ENCODE results near the gene PLEKHS1. TPM values are rescaled to one million over a fixed set of nuclear protein-coding genes. Genes with fewer than 3 reads are reported as not detected.

PLEKHS1 gene
- total RNA-seq (2021; ENCODE audit: unreplicated experiment): not detected
- 0.04 and 0.07 TPM in 2 replicates for polyA plus RNA-seq (2012)
- percentile 13 among the genes with signal in this experiment for Bru-seq, nascent RNA
- percentile 28 among the genes with signal in this experiment for BruChase-seq, experiment 1, labeled RNA remaining after a 6-hour chase
- BruChase-seq, experiment 2, labeled RNA remaining after a 2-hour chase: percentile 23 among the genes with signal in this experiment
- long read RNA-seq: 0 reads

- RAD21 ChIA-PET (ENCODE audit: low non-redundant PET in 1 of 2, low total read pairs in 2 of 2, uncharacterized antibody in 2 of 2, unreplicated experiment in 2 of 2): no interaction called here
- intact Hi-C loops (cut with micrococcal nuclease): no loop called here
- Histone ChIP-seq H3K9me3 (ENCODE audit: control insufficient read depth in 1 of 2, insufficient read depth in 1 of 2, low read depth in 1 of 2, low read length in 2 of 2) (no peaks in the 10 kb centered on the region), H3K4me1 (ENCODE audit: control insufficient read depth in 1 of 2, insufficient read depth in 2 of 2, low read length in 2 of 2) (no peaks in the 10 kb centered on the region; a peak in 1 of 4 replicates), H3K4me3 (replicated peaks in 1 of 2; ENCODE audit: low read depth in 1 of 2, low read length in 2 of 2) (no peak within 1 kb of the TSS), H3K4me2 (ENCODE audit: low read length) (no peak within 1 kb of the TSS), H4K20me1 (ENCODE audit: insufficient read depth) (no peaks in the 10 kb centered on the region), H3K27me3 (ENCODE audit: insufficient read depth, low read length) (no peaks in the 10 kb centered on the region), H3K79me2 (ENCODE audit: insufficient read depth, low read length) (no peaks in the 10 kb centered on the region), H3K27ac (ENCODE audit: low read depth, low read length) (no peak within 1 kb of the TSS), H3K9me2 (ENCODE audit: insufficient read depth) (no peaks in the 10 kb centered on the region), H3K36me3 (ENCODE audit: control insufficient read depth in 1 of 2, insufficient read depth in 2 of 2, low read length in 2 of 2) (no peaks in the 10 kb centered on the region), H3K9ac (ENCODE audit: low read length) (no peak within 1 kb of the TSS), H2AFZ (ENCODE audit: low read depth, low read length, poor library complexity, severe bottlenecking) (no peak within 1 kb of the TSS)
- TF ChIP-seq POLR2A (IDR thresholded peaks at IDR 0.05; ENCODE audit: borderline replicate concordance, extremely low read depth, insufficient read depth, insufficient read length) (no peak), ELF1 (IDR thresholded peaks at IDR 0.05; ENCODE audit: borderline replicate concordance, low read depth) (no peak), CEBPB (IDR thresholded peaks at IDR 0.05; ENCODE audit: low read depth) (no peak), EGR1 (IDR thresholded peaks at IDR 0.05; ENCODE audit: low read depth) (no peak), YY1 (IDR thresholded peaks at IDR 0.05; ENCODE audit: extremely low read depth, insufficient replicate concordance, low read depth, low read length) (no peak), MAX (IDR thresholded peaks at IDR 0.05) (no peak)
- POLR2A ChIA-PET: no interaction called here
- DNase-seq (ENCODE audit: low read depth, low spot score) (no peak), ATAC-seq (no peak)
- BruUV-seq (replicated peaks): no TSS peak
- CTCF ChIA-PET: no interaction called here
Observed at GRCh38 chr10:113751181-113751732, at the start of gene PLEKHS1. Gene PLEKHS1, plus strand, starts transcription at chr10:113751682. Its CDS starts 3,596 bp downstream, at chr10:113755278.

DNA sequence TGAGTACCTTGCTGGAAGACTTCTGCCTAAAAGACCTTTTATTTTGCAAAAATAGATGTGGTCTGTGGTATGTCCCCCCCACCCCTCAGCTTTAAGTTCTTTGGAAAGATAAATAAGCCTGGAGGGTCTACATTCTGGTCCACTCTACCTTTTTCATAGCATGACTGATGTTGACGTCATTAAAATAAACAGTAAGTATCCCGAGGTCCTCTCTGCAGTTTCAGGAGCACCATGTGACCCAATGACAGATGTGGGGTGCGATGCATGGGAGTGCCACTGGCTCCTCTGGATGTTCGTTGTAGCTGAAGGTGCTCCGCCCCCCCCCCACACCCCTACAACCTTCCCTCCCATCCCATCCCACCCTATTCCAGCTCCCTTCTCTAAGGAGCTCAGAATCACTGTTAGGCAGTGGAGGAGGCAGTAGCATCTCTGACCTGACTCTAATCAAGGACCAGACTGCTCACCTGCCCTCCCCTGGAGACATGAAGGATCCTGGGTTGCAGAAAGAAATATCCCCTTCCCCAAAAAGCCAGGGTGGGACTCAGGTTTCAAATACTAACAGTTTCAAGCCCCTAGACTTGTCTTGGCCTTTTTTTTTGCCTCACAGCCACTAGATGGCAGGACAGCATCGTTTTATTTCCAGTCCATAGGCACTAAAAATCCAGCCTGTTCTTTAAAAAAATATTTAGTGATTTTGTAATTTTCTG lies 46.7 kb upstream of the PLEKHS1 start:
- H3K9ac ChIP-seq (ENCODE audit: low read length): no peak overlapping the region
- intact Hi-C loops (cut with micrococcal nuclease): loop anchor here (1.0 to 10.0 kb wide), 4 partner anchors 93 to 1420 kb away; no protein-coding TSS in a partner anchor
- ChIA-PET CTCF (interaction anchor here (0.5 to 1.0 kb wide), 7 partner anchors 95 to 469 kb away, joined by 3 to 6 read pairs (median 3); partner anchors contain the start of gene CCDC186), POLR2A (no interaction called here), RAD21 (ENCODE audit: low non-redundant PET in 1 of 2, low total read pairs in 2 of 2, uncharacterized antibody in 2 of 2, unreplicated experiment in 2 of 2) (no interaction called here)
- no peak overlapping the region for H3K4me2 ChIP-seq (ENCODE audit: low read length)
- TF ChIP-seq CEBPB (IDR thresholded peaks at IDR 0.05; ENCODE audit: low read depth): no peak
- no peak for TF ChIP-seq CBX3 (IDR thresholded peaks at IDR 0.05; ENCODE audit: low read depth)
- TF ChIP-seq CTCF (IDR thresholded peaks at IDR 0.05 in 2 of 3, conservative IDR thresholded peaks at IDR 0.05 in 1 of 3; ENCODE audit: borderline replicate concordance in 1 of 3, insufficient read depth in 1 of 3, low read depth in 2 of 3, low read length in 2 of 3): peak; percentile 72 to 87 (median 80)
- peak; percentile 84 for TF ChIP-seq RAD21 (IDR thresholded peaks at IDR 0.05; ENCODE audit: low read depth)
- no peaks in the 10 kb centered on the region for H3K9me2 ChIP-seq (ENCODE audit: insufficient read depth)
- H3K4me1 ChIP-seq (ENCODE audit: control insufficient read depth in 1 of 2, insufficient read depth in 2 of 2, low read length in 2 of 2): no peaks in the 10 kb centered on the region
- H2AFZ ChIP-seq (ENCODE audit: low read depth, low read length, poor library complexity, severe bottlenecking): no peak overlapping the region
- H3K27me3 ChIP-seq (ENCODE audit: insufficient read depth, low read length): no peaks in the 10 kb centered on the region
- no peaks in the 10 kb centered on the region for H3K9me3 ChIP-seq (ENCODE audit: control insufficient read depth in 1 of 2, insufficient read depth in 1 of 2, low read depth in 1 of 2, low read length in 2 of 2)
- H3K36me3 ChIP-seq (ENCODE audit: control insufficient read depth in 1 of 2, insufficient read depth in 2 of 2, low read length in 2 of 2): peaks cover 0 to 3% of the 10 kb centered on the region in 2 experiments; a peak in 2 of 4 replicates
- BruUV-seq (replicated peaks): no TSS peak
- H4K20me1 ChIP-seq (ENCODE audit: insufficient read depth): no peaks in the 10 kb centered on the region
- peak; percentile 82 for ATAC-seq
- no peaks in the 10 kb centered on the region; the same call in 1 of the 2 replicates for H3K79me2 ChIP-seq (ENCODE audit: insufficient read depth, low read length)
- peak; percentile 38 for DNase-seq (ENCODE audit: low read depth, low spot score)
- no peak overlapping the region for H3K27ac ChIP-seq (ENCODE audit: low read depth, low read length)
- no peak overlapping the region for H3K4me3 ChIP-seq (replicated peaks in 1 of 2; ENCODE audit: low read depth in 1 of 2, low read length in 2 of 2)

Measured in HCT116 (cell line).